COLO668 (cell line): Measurements from ENCODE around the gene NKD2.

Experiments
- DNase-seq: peaks from one replicate; lab custom pipeline; 2025; ENCODE audit not compliant: unreplicated experiment; lab: John Stamatoyannopoulos, UW

Gene NKD2

DNA sequence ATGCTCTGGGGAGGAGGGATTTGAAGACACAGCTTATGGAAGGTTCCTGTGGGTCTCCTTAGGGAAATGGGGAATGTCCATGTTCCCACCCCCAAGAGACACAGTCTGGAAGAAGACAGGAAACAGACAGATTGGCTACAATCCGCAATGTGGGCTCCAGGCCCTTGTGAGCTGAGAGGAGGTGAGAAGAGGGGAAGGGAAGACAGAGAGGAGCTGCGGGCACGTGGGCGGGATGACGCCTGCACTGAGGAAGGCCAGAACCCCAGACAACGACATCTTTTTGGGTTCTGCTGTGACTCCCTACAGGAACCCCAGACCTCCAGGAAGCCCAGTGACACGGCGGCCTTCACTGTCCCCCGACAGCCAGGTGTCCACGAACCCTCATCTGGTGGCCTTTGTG is 29.9 kb upstream of the NKD2 start:
- no peak for DNase-seq

DNA sequence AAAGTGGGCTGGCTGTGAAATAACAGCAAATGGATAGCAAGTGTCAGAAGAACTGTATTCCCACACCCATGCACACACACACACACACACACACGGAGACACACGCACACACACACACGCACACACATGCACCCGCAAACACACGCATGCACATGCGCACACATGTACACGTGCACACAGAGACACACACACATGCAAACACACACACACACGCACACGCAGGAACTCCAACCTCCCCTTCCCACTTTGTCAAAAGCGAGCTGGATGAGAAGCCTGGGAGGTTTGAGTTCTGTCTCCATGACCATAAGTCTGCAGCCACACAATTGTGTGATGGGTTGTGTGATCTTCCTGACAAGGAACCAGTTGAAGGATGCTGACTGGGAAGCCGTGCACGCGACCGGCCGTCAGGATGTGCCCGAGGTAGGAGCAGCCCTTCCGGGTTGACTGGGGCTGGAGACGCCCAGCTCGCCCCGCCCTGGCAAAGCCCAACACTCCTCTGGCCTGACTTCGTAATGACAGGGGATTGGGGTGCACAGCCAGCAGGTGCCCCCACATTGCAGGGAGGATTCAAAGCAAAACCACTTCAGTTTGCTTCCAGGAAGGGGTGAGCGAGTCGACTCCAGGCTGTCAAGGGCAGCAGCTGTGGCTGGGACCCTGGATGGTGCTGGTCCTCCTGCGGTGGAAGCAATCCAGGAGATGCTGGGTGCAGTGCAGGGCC is 29.3 kb upstream of the NKD2 start:
- no peak for DNase-seq

DNA sequence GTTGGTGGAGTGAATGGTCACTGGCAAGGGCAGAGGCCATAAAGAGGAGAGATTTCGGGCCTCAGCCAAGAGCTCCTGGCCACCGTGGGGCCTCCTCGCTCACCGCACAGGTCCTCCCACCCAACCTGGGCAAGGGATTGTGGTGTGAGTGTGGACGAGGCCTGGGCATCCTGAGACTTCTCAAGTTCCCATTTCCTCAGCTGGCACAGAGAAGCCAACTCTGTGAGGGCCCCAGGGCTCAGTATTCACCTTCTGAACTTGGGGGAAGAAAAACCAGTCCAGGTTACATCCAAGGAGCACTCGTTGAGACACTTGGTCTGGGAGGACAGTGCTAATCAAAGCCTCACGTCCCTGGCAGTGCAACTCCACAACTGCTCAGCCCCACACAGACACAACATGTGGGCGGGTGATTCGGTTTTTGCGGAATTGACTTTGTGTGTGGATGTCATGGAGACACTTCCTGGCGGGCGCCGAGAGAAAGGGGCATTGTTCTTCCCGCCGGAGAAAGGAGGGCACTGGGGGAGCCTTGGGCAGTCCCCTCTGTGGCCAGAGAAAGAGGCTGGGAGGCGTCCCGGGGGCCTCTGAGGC is 28.5 kb upstream of the NKD2 start:
- no peak for DNase-seq

DNA sequence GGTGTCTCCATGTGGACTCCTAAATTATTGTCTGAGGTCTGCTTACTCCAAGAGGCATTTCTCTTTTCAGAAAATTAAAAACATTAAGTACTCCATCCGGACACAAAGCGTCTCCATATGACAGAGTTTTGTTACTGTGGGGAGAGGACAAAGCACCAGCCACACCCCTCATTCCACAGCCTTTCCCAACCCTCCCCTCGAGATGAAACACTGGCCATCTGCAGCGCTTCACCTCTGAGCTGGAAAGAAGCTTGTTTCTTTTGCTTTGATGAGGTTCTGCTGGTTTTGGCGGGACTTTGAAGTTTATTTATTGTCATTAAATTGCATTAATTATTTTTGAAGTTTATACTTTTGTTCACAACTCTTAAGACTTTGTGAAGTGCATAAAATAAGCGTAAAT is 27.6 kb upstream of the NKD2 start:
- DNase-seq, result no peak

DNA sequence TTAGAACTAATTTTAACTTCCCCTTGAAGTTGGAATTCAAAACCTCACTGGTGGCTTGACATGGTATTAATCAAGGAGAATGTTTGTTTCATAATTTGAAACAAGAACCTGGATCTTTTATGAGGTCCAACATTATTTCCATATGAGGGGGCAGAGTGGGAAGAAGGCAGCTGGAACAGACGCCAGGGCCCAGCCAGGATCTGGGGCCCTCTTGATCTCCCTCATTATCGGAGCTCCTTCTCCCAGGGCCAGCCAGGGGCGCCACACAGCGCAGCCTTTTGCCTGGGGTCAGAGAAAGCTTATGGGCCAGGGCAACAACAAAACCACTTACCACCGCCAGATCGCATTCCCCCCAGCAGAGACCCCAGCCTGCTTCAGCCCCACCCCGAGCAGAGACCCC is 27.1 kb upstream of the NKD2 start:
- DNase-seq, result no peak

DNA sequence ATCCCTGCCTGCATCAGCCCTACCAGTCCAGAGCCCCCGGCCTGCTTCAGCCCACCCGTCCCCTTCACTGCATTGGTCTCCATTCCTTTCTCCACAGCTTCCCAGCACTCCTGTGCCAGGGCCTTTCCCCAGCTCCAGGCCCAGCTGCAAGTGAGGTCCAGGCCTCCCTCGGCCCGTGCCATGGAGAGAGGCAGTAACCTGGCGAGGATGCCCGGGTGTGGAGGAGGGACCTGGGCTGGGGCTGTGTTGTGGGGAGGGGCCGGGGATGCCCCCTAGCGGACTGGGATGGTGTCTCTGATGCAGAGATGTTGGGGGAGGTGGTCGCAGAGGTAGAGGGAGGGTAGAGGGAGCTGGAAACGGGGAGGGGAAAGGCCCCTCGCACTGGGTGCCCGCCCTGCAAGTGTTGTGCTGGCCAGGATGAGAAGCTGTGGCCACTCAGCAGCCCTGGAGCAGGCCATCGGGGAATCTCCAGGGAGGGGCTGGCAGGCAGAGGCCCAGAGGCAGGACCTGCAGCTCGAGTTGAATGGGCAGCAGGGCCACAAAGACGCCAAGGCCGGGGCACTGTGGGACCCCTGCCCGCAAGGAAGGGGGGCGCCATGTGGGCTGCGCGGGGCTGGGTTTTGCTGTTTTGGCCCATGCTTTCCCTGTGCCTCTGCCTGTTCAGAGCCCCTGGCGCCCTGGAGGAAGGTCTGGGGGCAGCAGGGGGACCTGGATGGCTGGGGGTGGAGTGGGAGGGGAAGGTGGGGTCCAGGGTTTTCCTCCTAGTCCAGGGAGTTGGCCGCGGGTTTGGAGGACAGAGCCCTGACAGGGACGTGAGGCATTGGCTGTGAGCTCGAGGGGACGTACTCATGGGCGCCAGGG is 26.0 kb upstream of the NKD2 start:
- DNase-seq, result no peak

DNA sequence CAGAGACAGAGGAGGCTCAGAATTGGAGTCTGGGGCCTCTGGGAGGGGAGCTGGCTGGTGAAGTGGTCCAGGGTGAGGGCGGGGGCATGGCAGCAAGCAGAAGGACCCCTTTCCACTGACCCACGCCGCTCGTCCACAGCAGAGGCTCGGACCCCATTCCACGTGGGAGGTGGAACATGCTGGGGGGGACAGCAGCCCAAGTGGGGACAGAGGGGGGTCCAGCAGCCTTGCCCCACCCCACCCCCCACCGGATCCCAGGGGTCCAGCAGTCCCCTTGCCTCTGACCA is 25.4 kb upstream of the NKD2 start:
- DNase-seq, result no peak

DNA sequence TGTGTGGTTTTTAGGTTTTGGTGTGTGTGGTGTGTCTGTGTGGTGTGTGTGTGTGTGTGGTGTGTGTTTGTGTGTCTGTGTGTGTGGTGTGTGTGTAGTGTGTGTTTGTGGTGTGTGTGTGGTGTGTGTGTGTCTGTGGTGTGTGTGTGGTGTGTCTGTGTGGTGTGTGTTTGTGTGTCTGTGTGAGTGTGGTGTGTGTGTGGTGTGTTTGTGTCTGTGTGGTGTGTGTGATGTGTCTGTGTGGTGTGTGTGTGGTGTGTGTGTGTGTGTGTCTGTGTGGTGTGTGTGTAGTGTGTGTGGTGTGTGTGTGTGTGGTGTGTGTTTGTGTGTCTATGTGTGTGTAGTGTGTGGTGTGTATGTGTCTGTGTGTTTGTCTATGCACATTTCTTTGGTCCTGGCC is 25.0 kb upstream of the NKD2 start:
- no peak for DNase-seq

DNA sequence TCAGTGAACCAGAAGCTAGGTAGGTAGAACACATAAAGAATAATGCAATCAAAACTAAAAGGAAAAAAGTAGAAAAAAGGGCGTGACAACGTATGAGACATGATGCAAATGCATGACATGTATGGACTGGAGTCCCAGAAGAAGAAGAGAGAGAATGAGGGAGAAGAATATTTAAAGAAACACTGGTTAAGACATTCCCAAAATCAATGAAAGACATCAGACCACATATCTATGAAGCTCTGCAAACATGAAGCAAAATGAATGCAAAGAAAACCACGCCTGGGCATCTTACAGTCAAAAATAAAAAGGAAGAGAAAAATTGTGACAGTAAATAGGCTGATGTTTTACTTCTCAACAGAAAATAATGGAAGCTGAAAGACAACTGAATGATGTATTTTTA is 23.8 kb upstream of the NKD2 start:
- DNase-seq, result no peak

DNA sequence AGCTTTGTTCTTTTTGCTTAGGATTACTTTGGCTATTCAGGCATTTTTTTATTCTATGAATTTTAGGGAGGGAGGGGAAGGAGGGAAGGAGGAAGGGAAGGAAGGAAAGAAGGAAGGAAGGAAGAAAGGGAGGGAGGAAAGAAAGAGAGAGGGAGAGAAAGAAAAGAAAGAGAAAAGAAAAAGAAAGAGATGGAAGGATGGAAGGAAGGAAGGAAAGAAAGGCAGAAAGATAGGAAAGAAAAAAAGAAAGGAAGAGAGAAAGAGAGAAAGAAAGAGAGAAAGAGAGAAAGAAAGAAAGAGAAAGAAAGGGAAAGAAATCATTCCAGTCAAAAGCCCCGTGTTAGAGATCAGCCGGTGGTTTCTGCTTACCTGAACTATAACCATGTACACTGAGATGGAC is 20.8 kb upstream of the NKD2 start:
- DNase-seq, result no peak

DNA sequence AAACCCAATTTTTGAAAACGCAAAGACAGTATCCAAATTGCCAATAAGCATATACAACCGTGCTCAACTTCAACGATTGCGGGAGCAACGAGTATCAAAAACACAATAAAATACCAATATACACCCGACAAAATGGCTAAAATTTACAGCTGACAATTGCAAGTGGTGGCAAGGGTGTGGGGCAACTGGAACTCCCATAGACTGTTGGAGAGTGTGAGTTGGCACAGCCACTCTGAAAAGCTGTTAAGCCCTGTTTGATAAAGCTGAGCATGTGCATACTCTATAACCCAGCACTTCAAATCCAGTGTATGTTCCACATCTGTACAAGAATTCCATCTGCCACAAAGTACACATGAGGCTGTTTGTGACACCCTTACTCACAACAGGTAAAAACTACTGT is 20.3 kb upstream of the NKD2 start:
- DNase-seq, result no peak

DNA sequence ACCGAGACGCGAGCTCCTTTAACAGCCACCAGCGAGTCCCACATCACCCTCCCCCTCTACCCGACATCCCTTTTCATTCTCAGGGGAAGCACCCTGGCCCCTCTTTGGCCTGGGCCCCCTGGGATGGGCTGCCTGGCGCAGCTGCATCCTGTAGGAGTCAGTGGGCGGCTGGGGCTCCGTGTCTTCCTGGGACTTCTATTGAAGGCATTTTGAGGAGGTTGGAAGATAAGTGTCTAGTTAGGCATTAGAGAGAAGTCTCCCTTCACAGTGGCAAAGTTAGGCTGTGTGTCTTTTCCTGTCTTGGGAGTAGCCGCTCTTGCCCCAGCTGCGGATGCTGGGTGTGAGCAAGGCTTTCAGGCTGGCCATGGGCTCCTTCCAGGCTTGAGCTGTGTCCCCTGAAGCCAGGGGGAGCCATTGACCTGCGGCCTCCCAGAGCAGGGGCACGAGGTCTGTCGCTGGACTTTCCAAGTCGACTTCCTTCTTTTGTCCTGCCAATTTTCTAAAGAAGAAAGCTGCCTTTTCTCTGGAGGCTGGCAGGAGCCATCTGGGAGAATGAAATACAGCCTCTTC is 18.6 kb upstream of the NKD2 start:
- no peak for DNase-seq

DNA sequence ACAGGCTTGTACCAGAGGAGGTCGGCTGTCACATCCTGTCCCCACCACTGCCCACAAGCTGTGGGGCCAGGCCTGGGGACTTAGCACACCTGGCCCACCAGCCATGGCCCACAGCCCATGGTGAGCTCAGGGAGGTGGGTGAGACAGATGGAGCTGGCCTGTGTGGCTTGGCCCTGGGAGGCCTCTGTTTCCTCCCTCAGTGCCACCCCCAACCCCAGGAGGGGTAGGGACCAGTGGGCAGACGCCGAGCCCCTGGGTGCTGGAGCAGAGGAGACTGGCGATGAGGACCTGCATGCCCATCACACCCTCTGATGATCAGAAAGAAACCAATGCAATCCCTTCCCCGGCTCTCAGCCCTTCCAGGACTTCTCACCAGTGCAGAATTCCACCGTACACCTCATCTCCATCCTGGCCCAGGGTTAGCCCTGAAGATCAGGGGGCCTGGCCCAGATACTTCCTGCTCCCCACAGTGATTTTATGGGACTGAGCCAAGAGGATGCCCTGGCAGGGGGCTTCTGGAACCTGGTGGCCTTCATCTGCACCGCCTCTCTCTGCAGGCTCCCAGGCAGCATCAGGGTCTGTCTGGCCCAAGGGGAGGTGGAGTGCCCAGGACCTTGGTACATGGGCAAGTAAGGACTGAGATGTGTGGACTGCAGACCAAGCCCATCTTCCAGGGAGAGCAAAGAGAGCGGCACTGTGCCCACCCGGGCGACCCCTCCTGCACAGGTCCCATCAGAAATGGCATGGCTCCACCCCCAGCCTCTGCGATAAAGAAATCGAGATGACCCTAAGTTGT is 16.9 kb upstream of the NKD2 start:
- DNase-seq, result no peak

DNA sequence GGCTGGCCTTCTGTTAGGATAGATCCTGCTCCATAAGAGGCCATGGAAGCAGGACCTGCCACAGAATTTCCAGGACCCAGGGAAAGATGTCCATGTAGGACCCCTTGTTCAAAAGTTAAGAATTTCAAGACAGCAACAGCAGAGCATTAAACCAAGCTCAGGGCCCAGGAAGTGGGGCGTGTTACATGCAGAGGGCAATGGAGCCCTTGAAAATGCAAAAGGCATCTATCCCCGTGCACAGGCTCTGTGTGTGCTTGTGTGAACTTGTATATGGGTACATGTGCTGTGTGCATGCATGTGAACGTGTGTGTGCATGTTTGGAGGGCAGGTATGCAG is 14.4 kb upstream of the NKD2 start:
- no peak for DNase-seq

DNA sequence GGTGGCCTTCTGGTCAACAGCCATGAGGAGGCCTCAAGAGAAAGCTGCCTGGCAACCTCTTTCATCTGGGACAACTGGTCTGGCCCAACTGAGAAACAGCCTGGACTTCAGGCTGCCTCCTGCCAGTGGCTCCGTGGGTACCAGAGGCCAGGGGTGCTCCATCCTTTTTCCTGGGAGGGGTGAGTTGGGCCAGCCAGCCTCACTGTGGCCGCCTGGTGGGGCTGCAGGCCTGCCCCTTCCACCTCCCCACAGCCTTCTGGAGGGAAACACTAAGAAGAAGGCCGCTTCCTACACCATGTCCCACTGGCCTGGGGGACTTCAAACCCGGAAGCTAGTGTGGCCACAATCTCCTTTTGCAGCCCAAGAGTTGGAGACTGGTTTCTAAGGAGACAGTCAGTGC is 13.8 kb upstream of the NKD2 start:
- no peak for DNase-seq

DNA sequence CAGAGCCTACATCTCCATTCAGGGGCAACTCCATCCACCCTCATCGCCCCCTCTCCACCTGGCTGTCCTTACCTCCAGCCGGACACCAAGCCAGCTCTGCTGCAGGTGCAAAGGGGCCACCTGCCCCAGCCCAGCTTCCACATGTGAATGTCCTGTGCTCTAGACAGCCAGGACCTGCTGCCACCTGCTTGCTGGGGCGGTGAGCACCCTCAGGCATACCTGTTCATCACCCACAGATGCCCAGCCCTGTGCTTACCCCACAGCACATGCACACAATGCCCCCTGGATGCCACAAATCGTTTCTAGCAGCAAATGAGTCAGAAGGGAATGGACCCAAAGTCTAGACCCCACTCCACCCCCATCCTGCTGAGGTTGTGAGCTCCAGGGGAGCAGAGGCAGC is 13.3 kb upstream of the NKD2 start:
- DNase-seq, result no peak

DNA sequence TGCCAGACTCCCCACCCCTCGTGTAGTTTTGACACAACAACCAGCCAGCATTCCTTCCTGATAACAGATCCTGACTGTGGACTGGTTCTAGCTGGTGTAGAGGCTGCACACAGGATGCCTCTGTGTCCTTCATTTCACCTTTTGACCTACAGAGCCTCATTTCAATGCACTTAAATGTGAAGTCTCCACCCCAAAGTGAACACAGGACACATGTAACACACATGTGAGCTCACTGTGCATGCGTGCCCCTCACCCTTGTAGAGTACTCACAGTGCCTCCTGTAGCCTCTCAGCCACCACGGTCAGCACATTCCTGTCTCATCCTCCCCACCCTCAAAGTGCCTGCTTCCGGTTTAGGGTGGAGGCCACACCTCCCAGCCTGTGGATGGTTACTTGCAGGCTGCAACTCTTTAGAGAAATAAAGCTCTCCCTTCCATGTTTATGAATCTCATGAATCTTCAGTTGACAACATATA is 11.6 kb upstream of the NKD2 start:
- DNase-seq, result no peak

DNA sequence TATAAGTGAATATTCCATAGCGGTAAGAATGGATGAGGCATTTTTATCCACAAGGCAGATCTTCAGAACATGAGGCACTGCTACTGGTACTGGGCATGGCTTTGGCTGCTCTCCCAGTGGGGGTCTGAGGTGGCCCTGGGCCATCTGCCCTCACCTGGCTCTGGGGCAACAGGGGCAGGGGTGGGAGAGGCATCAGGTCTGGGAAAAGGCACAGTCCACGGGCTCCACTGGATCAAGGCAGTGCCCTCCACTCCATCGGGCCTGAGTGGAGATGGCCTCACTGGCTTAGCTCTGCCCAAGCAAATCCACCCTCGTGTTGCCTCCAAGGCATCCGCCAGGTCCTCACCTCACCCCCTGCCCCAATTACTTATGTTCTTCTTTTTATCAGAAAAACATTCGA is 10.9 kb upstream of the NKD2 start:
- no peak for DNase-seq

DNA sequence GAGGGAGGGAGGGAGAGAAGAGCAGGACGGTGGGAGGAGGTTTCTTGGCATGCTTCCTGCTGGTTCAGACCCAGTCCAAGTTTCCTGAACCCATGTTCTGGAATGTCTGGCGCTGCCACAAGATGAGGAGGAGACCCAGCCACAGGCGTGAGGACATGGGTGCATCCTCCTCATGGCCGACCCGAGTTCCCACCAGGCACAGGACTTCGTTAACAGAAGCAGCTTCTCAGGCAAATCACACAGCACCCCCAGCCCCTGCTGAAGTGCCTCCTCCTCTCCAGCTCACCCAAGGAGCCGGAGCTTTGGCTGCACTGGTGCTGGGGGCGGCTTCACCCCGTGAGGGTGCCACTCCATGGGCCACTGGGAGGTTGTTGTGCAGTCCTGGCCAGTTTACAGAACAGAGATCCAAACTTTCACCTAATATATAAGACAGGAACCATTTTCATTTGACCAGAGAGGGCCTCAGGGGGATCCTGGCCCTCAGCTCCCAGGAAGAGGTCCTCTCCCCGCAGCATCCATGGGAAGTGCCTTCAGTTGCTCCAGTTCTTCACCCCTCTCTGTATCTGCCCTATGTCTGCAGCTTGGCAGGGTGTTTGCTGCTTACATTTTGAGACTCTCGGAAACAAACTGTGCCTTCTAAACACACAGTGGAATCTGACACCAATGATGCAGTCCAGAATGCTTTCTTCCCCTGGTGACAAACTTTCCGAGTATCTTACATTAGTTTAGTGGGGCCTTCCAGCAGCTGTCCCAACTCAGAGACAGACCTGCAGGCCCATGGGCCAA is 10.2 kb upstream of the NKD2 start:
- DNase-seq, result no peak

DNA sequence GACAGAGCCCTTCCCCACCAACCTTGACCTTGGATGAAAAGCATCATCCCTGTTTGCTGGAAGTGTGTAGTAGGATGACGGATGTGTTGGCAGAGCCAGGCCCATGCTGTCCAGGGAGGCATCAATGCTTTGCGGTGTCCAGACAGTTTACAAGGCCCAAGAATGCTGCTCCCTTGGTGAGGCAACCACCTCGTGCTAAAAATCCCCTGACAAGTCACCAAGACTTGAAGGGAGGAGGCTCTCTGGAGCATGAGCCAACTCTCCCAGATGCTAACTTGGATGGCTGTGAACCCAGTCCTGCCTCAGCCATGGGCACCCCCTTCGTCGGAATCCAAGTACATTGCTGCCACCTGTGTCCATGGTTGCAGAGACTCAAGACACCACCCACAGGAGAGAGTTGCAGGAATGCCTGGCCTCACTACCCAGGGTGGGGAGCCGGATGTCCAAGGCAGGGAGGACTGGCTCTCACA is 9.5 kb upstream of the NKD2 start:
- DNase-seq, result no peak

DNA sequence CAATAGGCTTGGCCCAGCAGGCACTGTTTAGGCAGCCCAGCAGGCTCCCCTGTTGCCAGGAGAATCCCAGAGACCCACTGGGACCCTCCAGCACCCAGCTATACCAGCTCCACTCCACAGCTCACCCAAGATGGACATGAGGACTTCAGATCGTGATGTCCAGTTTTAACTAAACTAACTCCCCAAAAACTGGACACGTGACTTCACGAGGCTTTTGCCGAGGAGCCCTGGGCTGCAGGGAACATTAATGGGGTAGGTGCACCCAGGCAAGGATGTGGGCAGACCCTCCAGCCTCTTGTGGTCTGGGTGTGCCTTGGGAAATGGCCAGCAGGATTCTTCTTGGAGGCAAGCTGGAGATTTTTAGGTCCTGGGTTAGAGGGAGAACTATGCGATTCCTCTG is 8.9 kb upstream of the NKD2 start:
- DNase-seq, result no peak
